Measurements from ENCODE around the gene PLEKHD1. TPM values are rescaled to one million over a fixed set of nuclear protein-coding genes. Genes with fewer than 3 reads are reported as not detected.

PLEKHD1 gene
- total and polyA plus RNA-seq, 2 donors (not counting 1 experiment from before 2014, with no cell fraction given) = 0.12 TPM

DNA sequence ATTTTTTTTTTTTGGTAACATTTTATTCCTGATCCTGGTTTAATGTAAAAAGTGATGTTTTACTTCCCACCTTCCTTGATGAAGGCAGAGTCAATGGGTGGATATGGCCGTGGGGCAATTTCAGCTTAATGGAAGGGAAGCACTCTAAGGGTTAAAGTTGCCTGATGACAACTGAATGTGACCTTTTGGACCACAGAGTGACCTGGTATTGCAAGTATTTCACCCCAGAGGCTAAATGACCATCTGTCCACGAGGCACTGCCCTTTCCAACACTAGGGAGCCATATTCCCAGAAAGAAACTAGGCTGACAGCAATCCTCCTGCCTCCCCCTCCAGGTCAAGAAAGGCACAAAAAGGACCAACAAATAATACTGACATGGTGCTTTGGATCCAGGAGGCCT is 85.3 kb downstream of the PLEKHD1 start:
- DNase-seq = no peak
- Histone ChIP-seq H3K27ac (ENCODE audit: low read length in 2 of 2) (no peak overlapping the region), H3K27me3 (replicated peaks in 1 of 4; ENCODE audit: control extremely low read depth in 1 of 4, control insufficient read depth in 3 of 4, insufficient read depth in 4 of 4, low read length in 3 of 4) (peaks cover 0 to 59% (median 40%) of the 10 kb centered on the region in 4 experiments), H3K79me2 (ENCODE audit: control insufficient read depth, insufficient read depth, low read length) (no peaks in the 10 kb centered on the region), H3K4me2 (replicated peaks; ENCODE audit: low read depth, low read length, poor library complexity, severe bottlenecking) (no peak overlapping the region), H2AFZ (ENCODE audit: insufficient read depth, low read depth, low read length, poor library complexity, severe bottlenecking) (no peak overlapping the region), H3K4me1 (ENCODE audit: control insufficient read depth in 2 of 2, insufficient read depth in 2 of 2, low read length in 2 of 2) (peaks cover 20 to 26% of the 10 kb centered on the region in 2 donors), H3K4me3 (ENCODE audit: control extremely low read depth in 1 of 5, extremely low read depth in 1 of 5, insufficient read depth in 1 of 5, low read depth in 2 of 5, low read length in 4 of 5) (no peak overlapping the region), H3K9me3 (ENCODE audit: control extremely low read depth in 1 of 3, control insufficient read depth in 2 of 3, insufficient read depth in 1 of 3, low read length in 2 of 3) (peaks cover 0 to 8% (median 0%) of the 10 kb centered on the region in 3 donors), H4K20me1 (ENCODE audit: control insufficient read depth, insufficient read depth, low read length, poor library complexity, severe bottlenecking) (no peaks in the 10 kb centered on the region), H3K9ac (ENCODE audit: low read length) (no peak overlapping the region), H3K36me3 (replicated peaks in 1 of 2; ENCODE audit: control extremely low read depth in 1 of 2, control insufficient read depth in 1 of 2, extremely low read depth in 1 of 2, insufficient read depth in 2 of 2, low read length in 1 of 2) (no peaks in the 10 kb centered on the region)
- no peak overlapping the region for H3K4me3 Mint-ChIP-seq
- 67% methylated on average over 1 of the region's 2 CpGs for WGBS (ENCODE audit: insufficient coverage)
- H3K27ac Mint-ChIP-seq = no peak overlapping the region
- H3K9me3 Mint-ChIP-seq (ENCODE audit: insufficient read depth) = no peaks in the 10 kb centered on the region
- ChIA-PET POLR2A (no interaction called here), CTCF (interaction anchor here (8.7 kb wide), 1 partner anchor 328 kb away, joined by 102 read pairs; no protein-coding TSS in a partner anchor)
- no peak for ATAC-seq (ENCODE audit: low read depth)
- intact Hi-C loops (cut with micrococcal nuclease) = loop anchor here (5.0 kb wide), 1 partner anchor 108 kb away; no protein-coding TSS in a partner anchor
- peaks cover 62% of the 10 kb centered on the region for H3K27me3 Mint-ChIP-seq
- TF ChIP-seq, protein P1, sequence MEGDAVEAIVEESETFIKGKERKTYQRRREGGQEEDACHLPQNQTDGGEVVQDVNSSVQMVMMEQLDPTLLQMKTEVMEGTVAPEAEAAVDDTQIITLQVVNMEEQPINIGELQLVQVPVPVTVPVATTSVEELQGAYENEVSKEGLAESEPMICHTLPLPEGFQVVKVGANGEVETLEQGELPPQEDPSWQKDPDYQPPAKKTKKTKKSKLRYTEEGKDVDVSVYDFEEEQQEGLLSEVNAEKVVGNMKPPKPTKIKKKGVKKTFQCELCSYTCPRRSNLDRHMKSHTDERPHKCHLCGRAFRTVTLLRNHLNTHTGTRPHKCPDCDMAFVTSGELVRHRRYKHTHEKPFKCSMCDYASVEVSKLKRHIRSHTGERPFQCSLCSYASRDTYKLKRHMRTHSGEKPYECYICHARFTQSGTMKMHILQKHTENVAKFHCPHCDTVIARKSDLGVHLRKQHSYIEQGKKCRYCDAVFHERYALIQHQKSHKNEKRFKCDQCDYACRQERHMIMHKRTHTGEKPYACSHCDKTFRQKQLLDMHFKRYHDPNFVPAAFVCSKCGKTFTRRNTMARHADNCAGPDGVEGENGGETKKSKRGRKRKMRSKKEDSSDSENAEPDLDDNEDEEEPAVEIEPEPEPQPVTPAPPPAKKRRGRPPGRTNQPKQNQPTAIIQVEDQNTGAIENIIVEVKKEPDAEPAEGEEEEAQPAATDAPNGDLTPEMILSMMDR (IDR thresholded peaks at IDR 0.05) = no peak
- TF ChIP-seq EZH2 (IDR thresholded peaks at IDR 0.05; ENCODE audit: borderline replicate concordance, insufficient read depth, low read depth, low read length, poor library complexity, severe bottlenecking) = no peak
- H3K4me1 Mint-ChIP-seq = peaks cover 12% of the 10 kb centered on the region

GRCh38 chr14:69570836-69571330 is 86.4 kb downstream of the PLEKHD1 start:
- Histone ChIP-seq H2AFZ (ENCODE audit: insufficient read depth, low read depth, low read length, poor library complexity, severe bottlenecking) (no peak overlapping the region), H3K79me2 (ENCODE audit: control insufficient read depth, insufficient read depth, low read length) (no peaks in the 10 kb centered on the region), H3K36me3 (replicated peaks in 1 of 2; ENCODE audit: control extremely low read depth in 1 of 2, control insufficient read depth in 1 of 2, extremely low read depth in 1 of 2, insufficient read depth in 2 of 2, low read length in 1 of 2) (no peaks in the 10 kb centered on the region), H3K27me3 (replicated peaks in 1 of 4; ENCODE audit: control extremely low read depth in 1 of 4, control insufficient read depth in 3 of 4, insufficient read depth in 4 of 4, low read length in 3 of 4) (peaks cover 0 to 58% (median 38%) of the 10 kb centered on the region in 4 experiments), H3K9me3 (ENCODE audit: control extremely low read depth in 1 of 3, control insufficient read depth in 2 of 3, insufficient read depth in 1 of 3, low read length in 2 of 3) (peaks cover 0 to 8% (median 0%) of the 10 kb centered on the region in 3 donors), H3K4me3 (ENCODE audit: control extremely low read depth in 1 of 5, extremely low read depth in 1 of 5, insufficient read depth in 1 of 5, low read depth in 2 of 5, low read length in 4 of 5) (no peak overlapping the region), H4K20me1 (ENCODE audit: control insufficient read depth, insufficient read depth, low read length, poor library complexity, severe bottlenecking) (no peaks in the 10 kb centered on the region), H3K27ac (ENCODE audit: low read length in 2 of 2) (no peak overlapping the region), H3K4me2 (replicated peaks; ENCODE audit: low read depth, low read length, poor library complexity, severe bottlenecking) (no peak overlapping the region), H3K4me1 (ENCODE audit: control insufficient read depth in 2 of 2, insufficient read depth in 2 of 2, low read length in 2 of 2) (peaks cover 21 to 26% of the 10 kb centered on the region in 2 donors), H3K9ac (ENCODE audit: low read length) (no peak overlapping the region)
- no peak for DNase-seq
- H3K4me1 Mint-ChIP-seq = peaks cover 12% of the 10 kb centered on the region
- H3K27ac Mint-ChIP-seq = no peak overlapping the region
- H3K27me3 Mint-ChIP-seq = peaks cover 60% of the 10 kb centered on the region
- WGBS (ENCODE audit: insufficient coverage) = 61% methylated on average over 3 of the region's 7 CpGs
- H3K4me3 Mint-ChIP-seq = peak overlapping the region; percentile 6
- ATAC-seq (ENCODE audit: low read depth) = no peak
- H3K9me3 Mint-ChIP-seq (ENCODE audit: insufficient read depth) = no peaks in the 10 kb centered on the region
- no peak for TF ChIP-seq EZH2 (IDR thresholded peaks at IDR 0.05; ENCODE audit: borderline replicate concordance, insufficient read depth, low read depth, low read length, poor library complexity, severe bottlenecking)
- TF ChIP-seq, protein P1 (IDR thresholded peaks at IDR 0.05) = no peak
- intact Hi-C loops (cut with micrococcal nuclease) = loop anchor here (5.0 kb wide), 1 partner anchor 109 kb away; no protein-coding TSS in a partner anchor
- ChIA-PET CTCF (interaction anchor here (1.5 to 8.7 kb wide), 2 partner anchors 9 to 329 kb away, joined by 5 to 102 read pairs; no protein-coding TSS in a partner anchor), POLR2A (no interaction called here)

Measured in B cell (primary cell).